ENCODE measurements around the gene LAMTOR1. TPM values are rescaled to one million over a fixed set of nuclear protein-coding genes. Genes with fewer than 3 reads are reported as not detected.

LAMTOR1 gene
- total RNA-seq, 1 donor from 2014 or later: 100 TPM

GRCh38 chr11:72116019-72116755 lies 13.1 kb upstream of the LAMTOR1 start:
- Histone ChIP-seq H3K27me3 (no peaks in the 10 kb centered on the region), H3K4me1 (peaks cover 9% of the 10 kb centered on the region), H3K27ac (no peak overlapping the region), H3K36me3 (no peaks in the 10 kb centered on the region), H3K4me3 (no peak overlapping the region), H3K9me3 (no peaks in the 10 kb centered on the region)
- ATAC-seq (no peak), DNase-seq (no peak)
- TF ChIP-seq, protein P1, sequence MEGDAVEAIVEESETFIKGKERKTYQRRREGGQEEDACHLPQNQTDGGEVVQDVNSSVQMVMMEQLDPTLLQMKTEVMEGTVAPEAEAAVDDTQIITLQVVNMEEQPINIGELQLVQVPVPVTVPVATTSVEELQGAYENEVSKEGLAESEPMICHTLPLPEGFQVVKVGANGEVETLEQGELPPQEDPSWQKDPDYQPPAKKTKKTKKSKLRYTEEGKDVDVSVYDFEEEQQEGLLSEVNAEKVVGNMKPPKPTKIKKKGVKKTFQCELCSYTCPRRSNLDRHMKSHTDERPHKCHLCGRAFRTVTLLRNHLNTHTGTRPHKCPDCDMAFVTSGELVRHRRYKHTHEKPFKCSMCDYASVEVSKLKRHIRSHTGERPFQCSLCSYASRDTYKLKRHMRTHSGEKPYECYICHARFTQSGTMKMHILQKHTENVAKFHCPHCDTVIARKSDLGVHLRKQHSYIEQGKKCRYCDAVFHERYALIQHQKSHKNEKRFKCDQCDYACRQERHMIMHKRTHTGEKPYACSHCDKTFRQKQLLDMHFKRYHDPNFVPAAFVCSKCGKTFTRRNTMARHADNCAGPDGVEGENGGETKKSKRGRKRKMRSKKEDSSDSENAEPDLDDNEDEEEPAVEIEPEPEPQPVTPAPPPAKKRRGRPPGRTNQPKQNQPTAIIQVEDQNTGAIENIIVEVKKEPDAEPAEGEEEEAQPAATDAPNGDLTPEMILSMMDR (IDR thresholded peaks at IDR 0.05): no peak
- intact Hi-C loops (cut with DNase I): no loop called here

DNA sequence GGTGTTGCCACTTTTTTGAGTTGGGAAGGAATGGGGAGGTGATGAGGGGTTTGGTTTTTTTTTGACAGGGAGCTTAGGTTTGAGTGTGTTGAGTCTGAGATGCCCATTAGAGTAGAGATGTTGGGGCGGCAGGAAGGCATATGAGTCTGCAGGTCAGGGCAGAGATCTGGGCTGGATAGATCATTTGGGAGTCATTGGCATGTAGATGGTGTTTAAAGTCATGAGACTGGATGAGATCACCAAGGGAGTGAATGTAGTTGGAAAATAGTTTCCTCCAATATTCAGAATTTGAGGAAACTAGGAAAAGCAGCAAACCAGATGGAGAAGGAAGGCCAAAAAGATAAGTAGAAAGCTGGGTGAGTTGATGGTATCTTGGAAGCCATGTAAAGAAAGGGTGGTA lies 11.5 kb upstream of the LAMTOR1 start:
- H3K9me3 ChIP-seq: no peaks in the 10 kb centered on the region
- ATAC-seq: no peak
- intact Hi-C loops (cut with DNase I): no loop called here
- no peak for DNase-seq
- H3K4me1 ChIP-seq: peaks cover 9% of the 10 kb centered on the region
- H3K4me3 ChIP-seq: no peak overlapping the region
- no peak overlapping the region for H3K27ac ChIP-seq
- no peaks in the 10 kb centered on the region for H3K27me3 ChIP-seq
- TF ChIP-seq, protein P1 (IDR thresholded peaks at IDR 0.05): no peak
- H3K36me3 ChIP-seq: no peaks in the 10 kb centered on the region

DNA sequence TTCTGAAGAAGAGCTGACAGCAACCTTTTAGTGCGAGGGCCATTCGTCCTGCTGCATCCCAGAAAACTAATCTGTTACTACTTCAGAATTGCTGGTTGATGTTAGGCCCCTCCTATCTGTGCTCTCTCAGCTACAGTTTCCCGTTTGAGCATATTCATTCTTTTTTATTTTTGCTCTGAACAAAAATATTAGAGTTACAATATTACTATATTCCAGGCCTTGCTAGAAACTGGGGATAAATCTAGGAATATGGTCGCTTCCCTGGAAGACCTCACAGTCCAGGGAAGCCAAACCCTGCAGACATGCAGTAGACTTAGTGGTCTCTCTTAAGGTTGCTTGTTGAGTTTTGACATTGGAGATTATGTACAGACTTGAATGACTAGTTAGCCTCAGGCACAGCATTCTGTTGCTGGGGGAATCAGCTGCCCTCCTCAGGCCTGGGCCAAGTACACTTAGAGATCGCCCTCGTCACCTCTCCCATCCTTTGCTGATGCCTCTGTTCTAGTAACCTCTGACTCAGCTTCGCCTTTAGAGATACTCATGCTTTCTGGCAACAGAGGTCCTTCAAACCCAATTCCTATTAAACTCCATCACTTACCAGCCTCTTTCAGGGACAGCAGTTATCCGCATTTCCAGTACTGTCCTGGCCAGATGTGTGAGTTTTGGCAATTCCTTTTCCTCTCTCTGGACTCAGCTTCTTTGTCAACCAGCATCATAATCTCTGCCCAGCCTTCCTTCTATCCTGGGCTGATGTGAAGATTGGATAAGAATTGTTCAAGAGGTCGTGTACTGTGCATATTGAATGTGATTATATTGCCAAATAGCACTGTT lies 10.1 kb upstream of the LAMTOR1 start:
- DNase-seq (no peak), ATAC-seq (no peak)
- Histone ChIP-seq H3K36me3 (no peaks in the 10 kb centered on the region), H3K27ac (peak overlapping the region; percentile 100), H3K9me3 (no peaks in the 10 kb centered on the region), H3K27me3 (no peaks in the 10 kb centered on the region), H3K4me1 (peaks cover 9% of the 10 kb centered on the region), H3K4me3 (peak overlapping the region; percentile 74)
- intact Hi-C loops (cut with DNase I): no loop called here
- TF ChIP-seq, protein P1 (IDR thresholded peaks at IDR 0.05): no peak

DNA sequence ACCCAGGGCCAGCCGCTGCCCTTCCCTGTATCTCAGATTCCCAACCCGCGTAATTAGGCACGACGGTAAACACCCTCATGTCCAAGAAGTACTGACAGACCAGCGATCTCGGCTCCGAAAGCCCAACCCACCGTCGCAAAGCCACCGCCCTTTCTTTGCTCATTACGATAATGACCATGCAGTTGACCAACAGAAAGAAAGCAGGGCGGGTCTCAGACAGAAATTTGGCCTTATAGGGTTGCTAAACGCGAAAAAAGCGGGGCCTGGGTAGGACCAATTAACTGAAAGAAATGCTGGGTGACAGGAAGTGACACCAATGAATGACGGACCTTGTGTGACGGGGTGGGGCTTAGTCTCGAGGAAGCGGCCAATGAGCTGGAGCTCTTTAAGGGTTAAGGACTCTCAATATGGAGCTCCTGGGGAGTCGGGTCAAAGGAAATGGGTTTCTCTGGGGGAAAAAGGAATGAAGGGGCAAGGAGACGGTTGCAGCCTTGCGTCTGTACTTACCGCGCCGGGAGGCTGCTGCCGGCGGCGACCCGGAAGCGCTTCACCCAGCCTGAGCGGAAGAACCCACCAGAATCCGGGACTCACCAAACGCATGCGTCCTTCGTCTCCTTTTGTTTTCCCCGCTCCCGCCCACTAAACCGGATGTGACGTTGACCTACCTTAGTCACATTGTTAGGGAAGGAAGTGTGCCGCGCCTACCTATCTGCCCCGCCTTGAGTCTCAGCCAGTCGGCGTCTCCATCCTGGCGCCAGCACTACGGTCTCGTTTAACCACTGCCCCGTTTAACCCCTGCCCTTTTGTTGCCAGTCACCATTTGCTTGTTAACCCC lies 9.3 kb upstream of the LAMTOR1 start, which contains the start of gene ANAPC15:
ANAPC15 (minus strand) TSS at position 553 of the 835 bp plus-strand sequence. CDS start 1,419 bp downstream, outside the sequence.
- no peaks in the 10 kb centered on the region for H3K36me3 ChIP-seq
- no peaks in the 10 kb centered on the region for H3K9me3 ChIP-seq
- DNase-seq: peak; percentile 97
- peak within 1 kb of the TSS; percentile 100 for H3K27ac ChIP-seq
- ATAC-seq: peak; percentile 94
- H3K4me1 ChIP-seq: peaks cover 9% of the 10 kb centered on the region
- H3K27me3 ChIP-seq: no peaks in the 10 kb centered on the region
- intact Hi-C loops (cut with DNase I): no loop called here
- H3K4me3 ChIP-seq: peak within 1 kb of the TSS; percentile 74
- TF ChIP-seq, protein P1 (IDR thresholded peaks at IDR 0.05): no peak
